GM19240 (cell line): Measurements from ENCODE around the gene SHISA5.
"Not testable (repeated sequence)": the region's sequence is repeated elsewhere in the genome, so short reads cannot be mapped to it uniquely, and the experiment has no call there.

Experiments
- DNase-seq: peaks from one replicate; pipeline ENCODE4 v3.0.0; 2011; ENCODE audit warnings: low spot score; ENCODE audit not compliant: insufficient read length

Gene SHISA5, protein sequence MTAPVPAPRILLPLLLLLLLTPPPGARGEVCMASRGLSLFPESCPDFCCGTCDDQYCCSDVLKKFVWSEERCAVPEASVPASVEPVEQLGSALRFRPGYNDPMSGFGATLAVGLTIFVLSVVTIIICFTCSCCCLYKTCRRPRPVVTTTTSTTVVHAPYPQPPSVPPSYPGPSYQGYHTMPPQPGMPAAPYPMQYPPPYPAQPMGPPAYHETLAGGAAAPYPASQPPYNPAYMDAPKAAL

DNA sequence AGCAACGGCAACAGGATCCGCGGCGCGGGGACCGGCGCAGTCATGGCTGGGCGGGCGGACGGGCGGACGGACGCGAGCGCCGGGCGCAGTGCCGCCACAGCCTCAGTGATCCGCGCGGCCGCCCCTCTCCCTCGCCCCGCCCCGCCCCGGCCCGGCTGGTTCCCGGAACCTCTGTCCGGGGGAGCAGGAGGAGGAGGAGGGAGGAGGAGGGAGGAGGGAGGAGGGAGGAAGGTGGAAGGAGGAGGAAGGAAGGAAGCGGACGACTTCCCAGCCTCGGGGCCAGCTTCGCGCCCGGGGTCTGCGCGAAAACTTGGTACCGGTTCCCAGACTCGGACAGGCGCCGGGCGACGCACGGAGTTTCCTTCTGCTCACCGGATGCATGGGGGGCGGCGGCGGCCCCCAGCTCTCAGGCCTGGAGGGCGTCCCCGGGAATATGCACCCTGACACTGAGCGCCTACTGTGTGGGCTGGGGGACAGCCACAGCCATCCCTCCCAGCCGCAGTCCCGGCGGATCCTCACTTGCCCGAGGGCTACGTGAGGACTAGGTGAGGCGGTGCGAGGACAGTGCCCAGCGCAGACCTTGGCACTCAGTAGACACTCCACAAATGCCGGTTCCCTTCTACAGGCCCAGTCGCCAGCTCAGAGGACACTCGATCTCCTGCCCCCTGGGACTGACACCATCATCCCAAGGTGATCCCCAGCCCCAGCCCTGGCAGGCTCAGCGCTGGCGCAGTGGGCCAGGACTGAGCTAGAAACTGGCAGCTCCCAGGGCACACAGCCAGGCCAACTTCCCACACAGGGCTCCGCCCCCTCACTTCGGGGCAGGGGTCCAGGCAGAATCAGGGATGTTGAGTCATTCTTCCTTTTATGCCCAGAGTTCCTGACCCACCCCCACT lies at the start of gene SHISA5:
TSS of gene SHISA5 (minus strand) at position 124 of the 896 bp plus-strand sequence. CDS start at position 44, 80 bp downstream.
- DNase-seq, result no peak

DNA sequence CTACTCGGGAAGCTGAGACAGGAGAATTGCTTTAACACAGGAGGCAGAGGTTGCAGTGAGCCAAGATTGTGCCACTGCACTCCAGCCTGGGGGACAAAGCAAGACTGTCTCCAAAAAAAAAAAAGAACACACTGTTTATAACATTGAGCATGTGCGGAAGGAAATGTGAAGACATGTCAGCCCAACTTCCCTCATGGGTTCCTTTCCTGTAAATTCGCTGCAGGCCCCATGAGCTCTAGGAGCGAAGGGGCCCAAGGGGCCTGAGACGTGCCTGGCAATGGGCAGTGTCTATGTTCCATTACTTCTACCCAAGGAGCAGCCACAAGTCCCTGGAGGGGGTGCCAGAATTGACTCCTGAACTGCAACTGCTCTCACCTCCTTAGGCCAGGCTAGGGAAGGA lies 49.4 kb upstream of the SHISA5 start:
- DNase-seq, result no peak

DNA sequence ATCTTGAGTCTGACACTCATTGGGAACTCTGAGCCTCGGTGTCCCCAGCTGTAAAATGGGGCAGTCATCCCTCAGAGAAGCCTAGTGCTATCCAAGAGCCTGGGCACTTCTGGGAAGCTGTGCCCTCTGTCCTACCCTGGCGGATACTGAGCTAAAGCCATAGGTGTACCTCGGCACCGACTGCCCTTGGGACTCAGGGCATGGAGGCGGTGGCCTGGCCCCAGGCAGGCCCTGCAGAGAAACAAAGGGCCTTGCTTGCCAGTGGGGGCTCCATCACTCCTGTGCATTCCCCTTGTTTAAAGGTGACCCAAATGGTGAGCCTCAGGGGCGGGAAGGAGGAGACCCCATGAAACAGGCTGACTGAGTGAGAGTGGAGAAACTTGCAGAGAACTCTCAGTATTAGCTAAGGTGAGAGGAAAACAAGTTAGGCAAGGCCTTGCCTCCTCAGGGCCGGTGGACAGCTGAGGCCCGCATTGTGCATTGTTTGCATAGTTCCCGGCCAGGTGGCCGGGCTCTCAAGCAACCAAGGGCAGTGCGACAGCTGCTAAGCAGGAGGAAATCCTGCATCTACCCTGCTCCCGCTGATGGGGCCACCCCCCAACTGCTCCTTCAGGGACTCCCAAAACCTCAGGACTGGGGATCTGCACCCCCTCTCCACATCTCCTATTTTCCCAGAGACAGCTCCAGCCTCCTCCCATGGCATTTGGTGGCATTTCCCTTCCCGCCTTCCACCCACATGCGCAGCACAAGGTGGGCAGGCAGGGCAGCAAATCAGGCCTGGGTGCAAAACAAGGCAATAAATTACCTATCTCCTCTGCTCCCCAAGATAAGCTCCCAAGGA lies 48.4 kb upstream of the SHISA5 start:
- DNase-seq, result no peak

DNA sequence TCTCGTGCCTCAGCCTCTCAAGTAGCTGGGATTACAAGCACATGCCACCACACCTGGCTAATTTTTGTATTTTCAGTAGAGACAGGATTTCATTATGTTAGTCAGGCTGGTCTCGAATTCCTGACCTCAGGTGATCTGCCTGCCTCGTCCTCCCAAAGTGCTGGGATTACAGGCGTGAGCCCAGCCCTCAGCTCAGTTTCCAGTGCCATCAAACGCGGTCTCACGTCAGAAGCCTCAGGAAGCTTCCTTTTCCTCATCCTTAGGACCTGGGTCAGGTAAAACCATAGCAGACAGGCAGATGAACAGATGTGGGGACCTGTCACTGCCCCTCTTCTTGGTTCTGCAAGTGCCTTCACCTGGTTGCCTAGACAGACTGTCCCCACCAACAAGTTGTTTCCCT lies 47.7 kb upstream of the SHISA5 start:
- not testable (repeated sequence) for DNase-seq

DNA sequence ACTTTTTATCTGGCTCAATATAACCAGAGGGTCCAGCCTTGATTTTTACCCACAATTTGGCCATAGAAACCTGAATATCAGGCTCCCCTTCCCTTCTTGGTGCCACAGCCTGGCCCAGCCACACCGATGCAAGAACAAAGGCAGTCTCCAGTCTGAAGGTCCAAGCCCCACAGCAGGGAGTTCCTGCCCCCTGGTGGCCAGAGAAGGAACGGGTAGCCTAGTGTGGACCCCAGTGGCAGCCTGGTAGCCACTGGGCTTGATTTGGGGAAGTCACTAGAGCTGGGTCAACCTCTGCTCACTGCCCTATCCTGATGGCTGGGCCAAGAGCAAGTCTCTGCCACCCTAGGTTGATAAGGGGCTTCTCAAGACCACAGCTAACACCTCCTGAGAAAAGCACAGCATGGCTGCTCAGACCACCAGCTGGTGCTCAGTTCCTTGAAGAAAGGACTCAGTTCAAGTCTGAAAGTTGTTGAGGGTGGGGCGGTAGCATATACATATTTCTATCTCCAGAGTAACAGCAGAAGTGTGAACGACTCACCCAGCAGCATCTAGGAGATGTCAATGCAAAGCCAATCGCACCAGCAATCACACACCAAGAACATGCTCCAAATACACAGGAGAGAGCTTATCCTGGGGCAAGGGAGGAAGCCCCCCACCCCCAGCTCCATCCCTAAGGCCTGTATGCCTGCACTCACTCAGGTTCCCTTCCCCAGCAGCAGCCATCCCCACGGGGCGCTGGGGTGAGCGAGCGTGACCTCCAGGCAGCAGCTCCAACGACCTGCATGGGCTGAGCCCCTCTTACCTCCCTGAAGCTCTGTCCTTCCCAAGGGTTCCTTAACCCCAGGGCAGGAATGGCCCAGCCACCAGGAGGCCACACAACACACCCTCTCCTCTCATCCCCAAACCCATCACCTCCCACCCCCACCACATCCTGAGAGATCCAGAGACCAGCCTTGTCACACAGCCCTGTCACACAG lies 45.0 kb upstream of the SHISA5 start:
- peak; percentile 54 for DNase-seq

DNA sequence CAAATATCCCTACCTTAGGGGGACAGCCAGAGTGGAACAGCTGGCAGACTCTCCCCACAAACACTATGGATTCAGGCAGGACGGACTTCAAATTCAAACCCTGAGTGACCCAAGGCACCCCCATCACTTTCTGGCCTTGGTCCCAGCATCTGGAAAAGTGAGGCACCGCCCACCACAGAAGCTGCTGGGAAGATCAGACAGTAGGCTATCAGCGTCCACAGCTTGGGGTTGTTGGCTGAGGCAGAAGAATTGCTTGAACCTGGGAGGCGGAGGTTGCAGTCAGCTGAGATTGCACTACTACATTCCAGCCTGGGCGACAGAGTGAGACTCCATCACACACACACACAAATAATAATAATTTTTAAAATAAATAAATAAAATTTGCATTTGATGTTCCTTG lies 44.2 kb upstream of the SHISA5 start:
- DNase-seq, result no peak

DNA sequence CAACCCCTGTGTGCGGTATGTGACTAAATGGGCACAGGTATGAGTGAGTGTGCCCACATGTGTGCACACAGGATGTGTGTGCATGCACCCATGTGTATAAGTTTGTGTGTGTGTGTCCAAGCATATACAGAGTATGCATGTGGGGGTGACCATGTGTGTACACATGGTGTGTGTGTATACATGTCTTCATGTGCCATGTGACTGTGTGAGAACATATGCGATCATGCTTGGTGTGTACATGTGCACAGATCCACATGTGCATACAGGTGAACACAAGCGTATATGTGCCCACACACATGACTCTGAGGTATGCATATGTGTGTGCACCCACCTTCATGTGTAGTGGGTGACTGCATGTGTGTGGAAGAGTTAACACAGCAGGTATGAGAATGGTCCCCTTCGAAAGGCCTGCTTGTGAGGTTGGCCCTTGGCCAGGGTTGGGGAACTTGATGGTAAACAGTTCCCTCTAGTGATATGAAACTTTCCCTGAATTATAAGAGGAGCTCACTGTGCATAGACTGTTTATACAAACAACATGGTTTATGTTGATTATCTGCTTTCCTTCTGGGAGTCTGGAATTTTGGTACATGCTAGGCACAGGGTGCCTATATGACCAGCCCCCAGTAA lies 42.3 kb upstream of the SHISA5 start:
- no peak for DNase-seq

DNA sequence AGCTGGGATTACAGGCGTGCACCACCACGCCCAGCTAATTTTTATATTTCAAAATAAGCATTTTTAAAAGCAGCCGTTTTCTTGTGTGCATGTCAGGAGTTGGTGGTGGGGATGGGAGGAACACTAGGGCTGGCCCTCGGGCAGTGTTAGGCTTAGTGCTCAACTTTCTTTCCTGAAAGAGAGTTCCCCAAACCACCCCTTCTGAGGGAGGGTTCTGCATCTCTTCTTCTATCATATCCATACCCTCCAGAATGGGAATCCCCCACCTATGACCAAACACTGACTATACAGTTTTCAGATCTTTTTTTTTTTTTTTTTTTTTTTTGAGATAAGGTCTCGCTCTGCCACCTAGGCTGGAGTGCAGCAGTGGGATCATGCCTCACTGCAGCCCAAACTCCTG lies 40.2 kb upstream of the SHISA5 start:
- no peak for DNase-seq

DNA sequence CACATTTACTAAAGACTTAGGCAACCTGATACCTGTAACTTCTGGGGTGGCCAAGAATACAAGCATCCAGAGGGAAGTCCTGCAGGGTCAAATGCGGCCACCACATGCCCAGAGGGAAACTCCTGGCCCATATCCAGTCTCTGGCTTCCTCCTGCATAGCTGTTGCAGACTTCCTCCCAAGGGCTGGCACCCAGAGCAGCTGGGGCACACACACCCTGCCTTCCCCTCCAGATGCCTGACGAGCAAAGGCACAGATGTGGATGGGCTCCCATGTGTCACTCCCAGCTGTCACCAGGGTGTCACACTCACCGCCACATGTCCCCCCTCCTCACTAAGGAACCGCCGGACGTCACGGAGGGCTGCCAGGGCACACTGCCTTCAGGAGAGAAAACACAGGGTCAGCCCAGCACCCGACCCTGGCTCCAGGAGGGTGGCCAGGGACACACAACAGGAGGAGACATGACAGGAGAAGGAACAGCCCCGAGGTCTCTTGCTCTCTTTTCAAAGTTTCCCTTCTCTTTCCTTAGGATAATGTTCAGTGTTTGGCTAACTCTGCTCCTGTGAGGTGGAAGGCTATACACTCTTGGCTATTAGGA lies 39.4 kb upstream of the SHISA5 start:
- DNase-seq, result no peak

DNA sequence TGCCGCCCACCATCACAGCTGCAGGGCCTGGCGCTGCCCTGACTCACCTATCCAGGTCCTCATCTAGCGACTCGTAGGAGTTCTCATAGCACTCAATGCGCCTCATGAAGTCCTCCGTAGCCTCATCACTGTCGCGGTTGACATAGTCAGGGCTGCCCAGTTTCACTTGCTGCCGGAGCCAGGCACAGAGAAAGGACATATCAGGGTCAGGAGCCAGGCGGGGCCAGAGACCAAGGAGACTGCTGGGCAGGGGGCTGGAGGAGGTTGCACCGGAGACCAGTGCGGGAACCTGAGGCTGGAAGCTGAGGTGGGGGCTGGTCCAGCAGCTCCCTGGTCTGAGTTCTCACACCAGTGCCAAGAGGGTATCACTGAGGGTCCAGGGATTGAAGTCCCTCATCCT lies 34.5 kb upstream of the SHISA5 start:
- no peak for DNase-seq

DNA sequence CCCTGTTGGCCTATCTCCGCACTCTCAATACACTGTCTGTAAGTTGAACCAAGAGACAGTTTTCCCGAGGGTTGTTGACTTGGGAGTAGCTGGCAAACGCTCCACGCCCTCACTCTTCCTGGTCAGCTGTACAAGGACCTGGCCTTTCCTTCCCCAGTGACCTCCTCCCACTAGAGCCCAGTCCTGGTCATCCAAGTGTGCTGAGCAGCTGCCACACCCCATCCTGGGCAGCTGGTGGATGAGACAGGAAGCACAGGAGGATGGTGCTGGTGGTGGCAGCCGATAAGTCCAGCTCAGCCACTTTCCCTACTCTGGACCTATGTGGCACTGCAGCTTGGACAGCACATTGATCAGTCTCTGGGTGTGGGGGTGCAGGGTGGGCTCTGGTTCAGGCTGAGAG lies 32.8 kb upstream of the SHISA5 start:
- no peak for DNase-seq

DNA sequence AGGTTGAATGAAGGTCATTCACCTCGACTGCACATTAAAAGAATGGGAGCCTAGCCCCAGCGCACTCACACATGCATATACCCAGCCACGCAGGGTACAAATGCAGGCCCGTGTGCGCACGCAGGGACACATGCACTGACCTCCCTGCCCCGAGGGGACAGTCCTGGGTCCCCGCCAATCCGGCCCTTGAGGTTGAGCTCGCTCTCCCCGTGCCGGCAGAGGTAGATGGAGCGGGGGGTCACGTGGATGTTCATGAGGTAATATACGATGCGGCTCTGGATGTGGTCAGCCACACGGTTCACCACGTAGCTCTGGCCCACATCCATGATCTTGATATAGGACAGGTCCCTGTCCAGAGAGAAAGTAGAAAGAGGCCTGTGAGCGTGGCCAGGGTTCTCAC lies 32.1 kb upstream of the SHISA5 start:
- no peak for DNase-seq

DNA sequence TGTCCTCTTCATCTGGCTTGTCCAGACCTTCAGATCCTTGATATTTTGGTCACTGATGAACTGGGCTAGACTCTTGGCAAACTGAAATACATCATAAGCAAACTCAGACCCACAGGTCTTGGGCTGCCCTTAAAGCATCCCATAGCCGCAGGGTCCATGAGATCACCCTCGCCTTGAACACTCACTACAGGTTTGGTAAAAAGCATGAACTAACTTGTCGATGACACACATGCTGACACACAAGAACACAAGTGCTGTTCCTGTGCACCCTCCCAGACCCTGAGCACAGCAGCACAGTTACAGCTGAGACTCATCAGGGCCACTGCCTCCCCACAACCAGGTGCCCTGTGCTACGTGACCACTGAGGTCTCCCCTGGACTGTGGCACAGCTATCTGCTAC lies 31.6 kb upstream of the SHISA5 start:
- DNase-seq, result no peak

DNA sequence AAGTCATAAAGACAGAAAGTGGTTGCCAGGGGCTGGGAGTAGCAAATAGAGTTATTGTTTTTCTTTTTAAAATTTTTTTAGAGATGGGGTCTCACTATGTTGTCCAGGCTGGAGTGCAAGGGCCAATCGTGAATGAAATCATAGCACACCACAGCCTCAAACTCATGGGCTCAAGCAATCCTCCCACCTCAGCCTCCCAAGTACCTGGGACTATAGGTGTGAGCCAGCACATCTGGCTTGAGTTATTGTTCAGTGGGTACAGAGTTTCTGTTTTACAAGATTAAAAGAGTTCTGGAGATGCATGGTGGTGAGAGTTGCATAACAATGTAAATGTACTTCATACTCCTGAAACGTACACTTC lies 29.0 kb upstream of the SHISA5 start:
- no peak for DNase-seq

DNA sequence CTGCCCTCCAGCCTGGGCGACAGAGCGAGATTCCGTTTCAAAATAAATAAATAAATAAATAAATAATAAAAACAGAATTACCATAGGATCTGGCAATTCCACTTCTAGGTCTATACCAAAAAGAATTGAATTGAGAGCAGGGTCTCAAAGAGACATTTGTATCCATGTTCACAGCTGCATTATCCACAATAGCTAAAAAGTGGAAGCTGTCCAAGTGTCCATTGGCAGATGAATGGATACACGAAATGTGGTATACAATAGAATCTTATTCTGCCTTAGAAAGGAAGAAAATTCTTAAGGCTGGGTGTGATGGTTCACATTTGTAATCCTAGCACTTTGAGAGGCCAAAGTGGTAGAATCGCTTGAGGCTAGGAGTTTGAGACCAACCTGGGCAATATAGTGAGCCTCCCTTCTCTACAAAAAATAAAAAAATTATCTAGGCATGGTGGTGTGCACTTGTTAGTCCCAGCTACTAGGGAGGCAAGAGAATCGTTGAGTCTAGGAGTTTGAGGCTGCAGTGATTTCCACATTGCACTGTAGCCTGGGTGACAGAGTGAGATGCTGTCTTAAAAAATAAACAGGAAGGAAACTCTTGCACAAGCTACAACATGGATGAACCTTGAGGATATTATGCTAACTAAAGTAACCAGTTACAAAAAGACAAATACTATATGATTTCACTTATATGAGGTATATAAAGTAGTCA lies 28.4 kb upstream of the SHISA5 start:
- DNase-seq, result no peak

DNA sequence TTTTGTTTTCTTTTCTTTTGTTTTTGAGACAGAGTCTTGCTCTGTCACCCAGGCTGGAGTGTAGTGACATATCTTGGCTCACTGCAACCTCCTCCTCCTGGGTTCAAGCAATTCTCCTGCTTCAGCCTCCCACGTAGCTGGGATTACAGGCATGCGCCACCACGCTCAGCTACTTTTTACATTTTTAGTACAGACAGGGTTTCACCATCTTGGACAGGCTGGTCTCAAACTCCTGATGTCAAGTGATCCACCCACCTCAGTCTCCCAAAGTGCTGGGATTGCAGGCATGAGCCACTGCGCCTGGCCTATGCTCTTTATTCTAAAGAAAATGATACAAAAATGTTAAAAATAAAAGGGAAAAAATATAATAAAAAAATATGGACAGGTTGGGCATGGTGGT lies 26.7 kb upstream of the SHISA5 start:
- not testable (repeated sequence) for DNase-seq

DNA sequence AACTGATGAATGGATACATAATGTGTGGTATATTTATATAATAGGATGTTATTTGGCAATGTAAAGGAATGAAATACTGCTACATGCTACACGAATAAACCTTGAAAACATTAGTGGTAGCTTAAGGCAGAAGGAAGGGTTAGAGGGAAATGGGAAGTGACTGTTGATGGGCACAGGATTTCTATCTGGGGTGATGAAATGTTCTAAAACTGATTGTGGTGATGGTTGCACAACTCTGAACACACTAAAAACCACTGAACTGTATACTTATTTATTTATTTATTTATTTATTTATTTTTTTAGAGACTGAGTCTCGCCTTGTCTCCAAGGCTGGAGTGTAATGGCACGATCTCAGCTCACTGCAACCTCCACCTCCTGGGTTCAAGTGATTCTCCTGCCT lies 24.8 kb upstream of the SHISA5 start:
- DNase-seq, result no peak

DNA sequence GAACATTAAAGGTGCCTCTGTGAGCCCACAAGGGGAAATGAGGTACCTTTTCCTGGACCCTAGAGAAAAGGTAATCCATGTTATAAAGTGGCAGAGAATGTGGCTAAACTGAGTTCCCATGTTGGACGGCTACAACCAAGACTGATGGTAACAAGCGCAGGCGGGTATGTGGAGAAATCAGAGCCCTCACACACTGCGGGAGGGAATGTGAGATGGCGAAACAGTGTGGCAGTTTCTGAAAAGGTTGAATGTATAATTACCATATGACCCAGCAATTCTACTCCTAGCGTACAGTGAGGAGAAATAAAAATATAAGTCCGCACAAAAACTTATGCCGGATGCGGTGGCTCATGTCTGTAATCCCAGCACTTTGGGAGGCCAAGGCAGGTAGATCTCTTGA lies 24.1 kb upstream of the SHISA5 start:
- no peak for DNase-seq

DNA sequence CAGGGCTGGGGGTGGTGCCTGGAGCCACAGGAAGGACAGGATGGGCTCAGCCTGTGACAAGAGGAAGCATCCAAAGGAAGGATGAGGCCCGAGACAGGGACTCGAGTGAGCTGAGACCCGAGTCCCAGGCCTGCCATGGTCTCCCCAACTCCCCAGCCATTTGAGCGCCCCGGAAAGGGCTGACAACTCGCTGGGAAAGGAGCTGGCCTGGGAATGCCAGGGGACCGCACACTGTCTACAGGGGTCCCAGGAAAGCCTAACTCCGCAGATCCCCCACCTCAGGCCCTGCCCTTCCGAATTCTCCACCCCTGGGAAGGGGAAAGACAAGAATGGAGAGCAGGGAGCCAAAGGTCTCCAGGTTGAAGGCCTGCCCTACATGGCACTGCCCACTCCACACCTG lies 21.0 kb upstream of the SHISA5 start:
- no peak for DNase-seq
